HepG2 (cell line): ENCODE data around the gene DNAJA1. TPM values are rescaled to one million over a fixed set of nuclear protein-coding genes. Genes with fewer than 3 reads are reported as not detected.

Source experiments
- ATAC-seq: fragments of 200-7000 bp; cut with Tn5 transposase; 3 replicates; pipeline ENCODE4 v1.9.1; 2020; ENCODE audit warnings: mild to moderate bottlenecking, moderate library complexity
- BruUV-seq: library from RNA; stranded (reverse); fragments of 400-500 nt; replicated peaks from 2 replicates; lab custom pipeline; 2021; lab: Mats Ljungman, UMichigan
- CTCF ChIA-PET: fragments of 300-600 bp; formaldehyde crosslinking; extraction: SDS; loops from one replicate; lab custom pipeline; 2021; ENCODE audit warnings: low total read pairs, inconsistent platforms, low intra/inter-chr PET ratio; lab: Yijun Ruan, JAX
- POLR2A ChIA-PET: fragments of 350-600 bp; sonication (Branson Sonifier 250); formaldehyde crosslinking; loops from one replicate; lab custom pipeline; 2020; ENCODE audit warnings: antibody characterized with exemption, inconsistent platforms; lab: Yijun Ruan, JAX
- DNase-seq: peaks from one replicate; pipeline ENCODE4 v3.0.0-alpha.2; 2015; ENCODE audit warnings: low spot score
- FAIRE-seq: peaks from 3 replicates; lab custom pipeline; 2011; peaks lifted over from hg19 to GRCh38; lab: Jason Lieb, UNC
- H2AFZ ChIP-seq: one replicate; pipeline ENCODE4 v1.6.1; 2011; ENCODE audit warnings: low read length, inconsistent platforms
- H3K27ac ChIP-seq: fragments of 300-600 bp; 3 replicates; pipeline ENCODE4 v1.8.0; 2011; ENCODE audit warnings: mixed run types, mild to moderate bottlenecking, mixed read lengths, low read length, inconsistent platforms; ENCODE audit not compliant: insufficient read depth; ENCODE audit errors: extremely low read length
- H3K27me3 ChIP-seq, 2 experiments: fragments of 200-600 bp in 1 of 2; 2 replicates in 1 of 2; 3 replicates in 1 of 2; pipeline versions ENCODE4 v1.6.0 to v1.8.0; 2011; ENCODE audit warnings: low read length in 2 of 2, mild to moderate bottlenecking in 2 of 2, moderate library complexity in 2 of 2, inconsistent platforms in 1 of 2; ENCODE audit not compliant: insufficient read depth in 2 of 2, control insufficient read depth in 1 of 2
- H3K36me3 ChIP-seq, 2 experiments: fragments of 200-600 bp in 1 of 2; replicated peaks in 1 of 2; 2 replicates in 1 of 2; 3 replicates in 1 of 2; pipeline versions ENCODE4 v1.5.1 to v1.8.0; 2011; ENCODE audit warnings: low read length in 2 of 2, inconsistent platforms in 1 of 2; ENCODE audit not compliant: insufficient read depth in 2 of 2, control insufficient read depth in 1 of 2
- H3K4me1 ChIP-seq: 2 replicates; pipeline ENCODE4 v1.5.1; 2012; ENCODE audit warnings: low read length, inconsistent platforms; ENCODE audit not compliant: insufficient read depth
- H3K4me2 ChIP-seq: 2 replicates; pipeline ENCODE4 v1.6.0; 2011; ENCODE audit warnings: low read depth, low read length, inconsistent platforms
- H3K4me3 ChIP-seq, 3 experiments: fragments of 200-600 bp in 1 of 3; sonication (generic), shearing (Covaris generic) in 1 of 3; replicated peaks in 1 of 3; 2 replicates each; pipeline ENCODE4 v1.5.1; 2011 to 2016; ENCODE audit warnings: low read length in 3 of 3, inconsistent platforms in 2 of 3, low read depth in 2 of 3, mild to moderate bottlenecking in 2 of 3, control low read depth in 1 of 3, mixed read lengths in 1 of 3; ENCODE audit not compliant: insufficient read depth in 1 of 3
- H3K79me2 ChIP-seq: one replicate; pipeline ENCODE4 v1.6.1; 2011; ENCODE audit warnings: low read length, inconsistent platforms; ENCODE audit not compliant: insufficient read depth
- H3K9ac ChIP-seq: 2 replicates; pipeline ENCODE4 v1.6.0; 2011; ENCODE audit warnings: mild to moderate bottlenecking, low read depth, low read length, inconsistent platforms; ENCODE audit not compliant: insufficient read depth
- H3K9me3 ChIP-seq: 2 replicates; pipeline ENCODE4 v1.5.1; 2012; ENCODE audit warnings: mild to moderate bottlenecking, low read length
- H4K20me1 ChIP-seq: 2 replicates; pipeline ENCODE4 v1.6.0; 2011; ENCODE audit warnings: inconsistent platforms, mild to moderate bottlenecking, low read length, moderate library complexity; ENCODE audit not compliant: insufficient read depth
- ATF5 ChIP-seq: sonication (generic); formaldehyde crosslinking; IDR thresholded peaks from 2 replicates; pipeline ENCODE4 v1.4.0; 2020; ENCODE audit warnings: mild to moderate bottlenecking, low read depth, missing genetic modification reagents
- DNMT3B ChIP-seq: conservative IDR thresholded peaks from 2 replicates; pipeline ENCODE4 v1.6.1; 2016; ENCODE audit warnings: missing biosample characterization, control low read depth
- HNF4G ChIP-seq, 2 experiments: sonication (generic) in 1 of 2; formaldehyde crosslinking in 1 of 2; IDR thresholded peaks; 2 replicates each; pipeline versions ENCODE4 v1.4.0 to v1.6.1; 2011 to 2020; ENCODE audit warnings: borderline replicate concordance in 2 of 2, low read depth in 2 of 2, mild to moderate bottlenecking in 2 of 2, low read length in 1 of 2, missing genetic modification reagents in 1 of 2, moderate library complexity in 1 of 2
- HNRNPH1 ChIP-seq: fragments of 200-400 bp; formaldehyde crosslinking; optimal IDR thresholded peaks from 2 replicates; pipeline ENCODE3; 2017; ENCODE audit warnings: mild to moderate bottlenecking, low read depth, low read length
- IRF1 ChIP-seq: sonication (generic); formaldehyde crosslinking; IDR thresholded peaks from 2 replicates; pipeline ENCODE4 v1.4.0; 2020; ENCODE audit warnings: low read depth, mild to moderate bottlenecking, missing genetic modification reagents
- JUN ChIP-seq: sonication (generic); formaldehyde crosslinking; IDR thresholded peaks from 2 replicates; pipeline ENCODE4 v1.4.0; 2020; ENCODE audit warnings: mild to moderate bottlenecking, missing genetic modification reagents
- KLF11 ChIP-seq: IDR thresholded peaks from 2 replicates; pipeline ENCODE4 v1.6.1; 2016; ENCODE audit warnings: missing compliant biosample characterization
- KLF9 ChIP-seq: IDR thresholded peaks from 2 replicates; pipeline ENCODE4 v1.6.1; 2016; ENCODE audit warnings: low read depth
- MAZ ChIP-seq, 2 experiments: sonication (generic) in 1 of 2; formaldehyde crosslinking in 1 of 2; IDR thresholded peaks; 2 replicates each; pipeline versions ENCODE4 v1.5.0 to v1.6.1; 2012 to 2020; ENCODE audit warnings: low read depth in 2 of 2, mild to moderate bottlenecking in 2 of 2, borderline replicate concordance in 1 of 2, improper control_type of control experiment in 1 of 2, low read length in 1 of 2, missing genetic modification reagents in 1 of 2, moderate library complexity in 1 of 2
- PATZ1 ChIP-seq: sonication (generic); formaldehyde crosslinking; IDR thresholded peaks from 2 replicates; pipeline ENCODE4 v1.4.0; 2020; ENCODE audit warnings: missing genetic modification reagents
- SIX1 ChIP-seq: sonication (generic); formaldehyde crosslinking; IDR thresholded peaks from 2 replicates; pipeline ENCODE4 v1.4.0; 2020; ENCODE audit warnings: missing genetic modification reagents, borderline replicate concordance
- SOX5 ChIP-seq: IDR thresholded peaks from 2 replicates; pipeline ENCODE4 v1.6.1; 2016; ENCODE audit warnings: borderline replicate concordance
- TP53 ChIP-seq: sonication (generic); formaldehyde crosslinking; conservative IDR thresholded peaks from 2 replicates; pipeline ENCODE4 v1.4.0; 2020; ENCODE audit warnings: missing genetic modification reagents
- ZMYM4 ChIP-seq: sonication (generic); formaldehyde crosslinking; IDR thresholded peaks from 2 replicates; pipeline ENCODE4 v1.8.1; 2023; ENCODE audit warnings: mild to moderate bottlenecking, missing genetic modification reagents
- ZNF18 ChIP-seq: sonication (generic); formaldehyde crosslinking; IDR thresholded peaks from 2 replicates; pipeline ENCODE4 v1.8.0; 2022; ENCODE audit warnings: mild to moderate bottlenecking, missing genetic modification reagents; ENCODE audit not compliant: insufficient replicate concordance
- ZNF331 ChIP-seq: sonication (generic); formaldehyde crosslinking; IDR thresholded peaks from 2 replicates; pipeline ENCODE4 v1.4.0; 2020; ENCODE audit warnings: missing genetic modification reagents
- ZSCAN9 ChIP-seq: IDR thresholded peaks from 2 replicates; pipeline ENCODE4 v1.6.1; 2016; ENCODE audit warnings: borderline replicate concordance
- WGBS: methylation state at CpG from one replicate; pipeline ENCODE4 v1.1.6; 2017; ENCODE audit warnings: low lambda C conversion rate; 5-methylcytosine and 5-hydroxymethylcytosine counted together
- in situ Hi-C: cut with HindIII; loops from 2 replicates; pipeline ENCODE4 v1.10.0; 2017; ENCODE audit warnings: low pct_unique_long_range_greater_than_20kb; ENCODE audit not compliant: extremely low pct_ligation_motif_present
- intact Hi-C: fragments of 100-400 bp; cut with micrococcal nuclease; formaldehyde crosslinking; loops from one replicate; pipeline ENCODE4 v1.10.0; 2022; ENCODE audit not compliant: unreplicated experiment
- polyA plus RNA-seq, 8 experiments: library from polyadenylated mRNA; depleted of rRNA in 3 of 8; stranded (reverse) in 7 of 8; unstranded in 1 of 8; fragments of >200 nt; fragmentation: Illumina TruSeq in 4 of 8; extraction: Trizol in 4 of 8; gene quantifications; 2 replicates each; pipeline versions ENCODE4 v1.2.1 to v1.2.3, GENCODE V29; 2011 to 2016; ENCODE audit warnings: low read depth in 4 of 8, missing spikeins in 1 of 8, mixed read lengths in 1 of 8; ENCODE audit not compliant: insufficient read depth in 1 of 8
- total RNA-seq, 5 experiments: library from RNA; depleted of rRNA; stranded (reverse); fragments of >200 nt; fragmentation: Illumina TruSeq; extraction: Trizol; gene quantifications; 2 replicates each; pipeline ENCODE4 v1.2.3, GENCODE V29; 2016; ENCODE audit warnings: low read depth in 1 of 5

Gene DNAJA1
- total and polyA plus RNA-seq, 2 of the 13 experiments (the other 11 are each of a cell fraction or from before 2014, with no cell fraction given): 95.9 to 306 TPM

GRCh38 chr9:33046061-33046460, 21.0 kb downstream of the DNAJA1 start (continued):
- TF ChIP-seq JUN (CRISPR knock-in tag) (no peak), PATZ1 (CRISPR knock-in tag) (no peak)

GRCh38 chr9:33048054-33048465, 23.0 kb downstream of the DNAJA1 start:
- peak; percentile 100 for FAIRE-seq
- peak; percentile 57; the same call in 1 of the 2 replicates for TF ChIP-seq ZSCAN9 (CRISPR knock-in tag)
- peak; percentile 33; the same call in 1 of the 2 replicates for TF ChIP-seq SIX1 (CRISPR knock-in tag)
- peak; percentile 84 for TF ChIP-seq HNF4G (IDR thresholded peaks at IDR 0.05; ENCODE audit: borderline replicate concordance, low read depth, low read length)
- no peak for TF ChIP-seq HNF4G (CRISPR knock-in tag; IDR thresholded peaks at IDR 0.05; ENCODE audit: borderline replicate concordance, low read depth)
- TF ChIP-seq HNRNPH1: no peak
- TF ChIP-seq ATF5 (CRISPR knock-in tag): no peak
- TF ChIP-seq IRF1 (CRISPR knock-in tag): no peak
- no peak for TF ChIP-seq KLF11 (CRISPR knock-in tag)
- TF ChIP-seq SOX5 (CRISPR knock-in tag): peak; percentile 72
- TF ChIP-seq ZNF18 (CRISPR knock-in tag): peak; percentile 16
- peak; percentile 57; the same call in 1 of the 2 replicates for TF ChIP-seq ZNF331 (CRISPR knock-in tag)
- 0 out of 2 replicates have a peak, but pooled peaks have one; percentile 47 for TF ChIP-seq ZMYM4 (CRISPR knock-in tag)
- no peak for TF ChIP-seq DNMT3B
- TF ChIP-seq TP53 (CRISPR knock-in tag): no peak
- TF ChIP-seq KLF9 (CRISPR knock-in tag): no peak
- TF ChIP-seq MAZ (IDR thresholded peaks at IDR 0.05; ENCODE audit: borderline replicate concordance, low read depth, low read length): no peak
- TF ChIP-seq MAZ (CRISPR knock-in tag; IDR thresholded peaks at IDR 0.05; ENCODE audit: low read depth): no peak

More at GRCh38 chr9:33048054-33048465, 23.0 kb downstream of the DNAJA1 start:
- Histone ChIP-seq H3K27ac (peak overlapping the region; percentile 80), H3K36me3 (peaks cover 10 to 40% of the 10 kb centered on the region in 2 experiments), H3K4me3 (no peak overlapping the region), H4K20me1 (no peaks in the 10 kb centered on the region), H3K9me3 (no peaks in the 10 kb centered on the region), H3K79me2 (no peaks in the 10 kb centered on the region), H3K27me3 (no peaks in the 10 kb centered on the region), H3K4me1 (peaks cover 29% of the 10 kb centered on the region), H2AFZ (no peak overlapping the region), H3K9ac (peak overlapping the region; percentile 49), H3K4me2 (peak overlapping the region; percentile 59)
- intact Hi-C loops: no loop called here
- in situ Hi-C loops: no loop called here
- WGBS: 0% methylated on average over 2 of the region's 2 CpGs
- BruUV-seq: no TSS peak
- CTCF ChIA-PET: no interaction called here
- DNase-seq (peak; percentile 92), ATAC-seq (peak; percentile 98)
- POLR2A ChIA-PET: interaction anchor here (0.6 to 3.9 kb wide), 6 partner anchors 9 to 242 kb away, joined by 3 to 36 read pairs (median 5); partner anchors contain the start of genes DNAJA1, NFX1 and SMU1
